IPS-18c (cell line): ENCODE results near the gene SLC6A17.

Experiments used
- H3K4me3 ChIP-seq: 2 replicates; pipeline ENCODE4 v1.7.0; 2013; ENCODE audit warnings: low read depth, mild to moderate bottlenecking, low read length, moderate library complexity; ENCODE audit not compliant: insufficient read depth
- H3K9me3 ChIP-seq: one replicate; pipeline ENCODE4 v1.6.1; 2013; ENCODE audit warnings: mild to moderate bottlenecking, low read length, moderate library complexity; ENCODE audit not compliant: control insufficient read depth, insufficient read depth

Gene SLC6A17

GRCh38 chr1:110208916-110209645, 58.8 kb downstream of the SLC6A17 start:
- H3K9me3 ChIP-seq: peaks cover 2% of the 10 kb centered on the region
- peak overlapping the region; percentile 71 for H3K4me3 ChIP-seq

- Histone ChIP-seq H3K4me3 (peak within 1 kb of the TSS; percentile 71), H3K9me3 (peaks cover 2% of the 10 kb centered on the region)
These were observed 59.7 kb downstream of the SLC6A17 start, which contains the start of gene KCNC4 for GRCh38 chr1:110209715-110210603. Gene KCNC4, plus strand, starts transcription at chr1:110210314. Its CDS starts 1,186 bp downstream, at chr1:110211500.

GRCh38 chr1:110210604-110211495, 60.6 kb downstream of the SLC6A17 start:
- peak overlapping the region; percentile 71 for H3K4me3 ChIP-seq
- peaks cover 2% of the 10 kb centered on the region for H3K9me3 ChIP-seq

GRCh38 chr1:110211496-110212168, 61.3 kb downstream of the SLC6A17 start:
- Histone ChIP-seq H3K9me3 (peaks cover 2% of the 10 kb centered on the region), H3K4me3 (peak overlapping the region; percentile 71)

GRCh38 chr1:110212169-110213142, 62.2 kb downstream of the SLC6A17 start:
- peak overlapping the region; percentile 71; the same call in 1 of the 2 replicates for H3K4me3 ChIP-seq
- peaks cover 2% of the 10 kb centered on the region for H3K9me3 ChIP-seq

- no peak overlapping the region for H3K4me3 ChIP-seq
- peaks cover 2% of the 10 kb centered on the region for H3K9me3 ChIP-seq
These were observed 62.8 kb downstream of the SLC6A17 start for GRCh38 chr1:110213143-110213540.

- H3K4me3 ChIP-seq: no peak overlapping the region
- peaks cover 2% of the 10 kb centered on the region for H3K9me3 ChIP-seq
These were observed 64.4 kb downstream of the SLC6A17 start for GRCh38 chr1:110214454-110215404.

GRCh38 chr1:110215621-110216515, 65.6 kb downstream of the SLC6A17 start:
- Histone ChIP-seq H3K4me3 (no peak overlapping the region), H3K9me3 (no peaks in the 10 kb centered on the region)

- no peak overlapping the region for H3K4me3 ChIP-seq
- no peaks in the 10 kb centered on the region for H3K9me3 ChIP-seq
These were observed 66.7 kb downstream of the SLC6A17 start for GRCh38 chr1:110216844-110217444.

- Histone ChIP-seq H3K9me3 (no peaks in the 10 kb centered on the region), H3K4me3 (no peak overlapping the region)
These were observed 67.8 kb downstream of the SLC6A17 start for GRCh38 chr1:110218137-110218536.

- Histone ChIP-seq H3K4me3 (no peak overlapping the region), H3K9me3 (no peaks in the 10 kb centered on the region)
These were observed 68.4 kb downstream of the SLC6A17 start for GRCh38 chr1:110218739-110219138.

GRCh38 chr1:110220324-110220723, 70.0 kb downstream of the SLC6A17 start:
- Histone ChIP-seq H3K4me3 (no peak overlapping the region), H3K9me3 (no peaks in the 10 kb centered on the region)

GRCh38 chr1:110221119-110221518, 70.8 kb downstream of the SLC6A17 start:
- H3K4me3 ChIP-seq: no peak overlapping the region
- no peaks in the 10 kb centered on the region for H3K9me3 ChIP-seq
